ENCODE results near the gene MTMR10. TPM values are rescaled to one million over a fixed set of nuclear protein-coding genes. Genes with fewer than 3 reads are reported as not detected.
A peak's percentile ranks its signal among the peaks of the same experiment; 100 is the strongest.

MTMR10 gene, protein sequence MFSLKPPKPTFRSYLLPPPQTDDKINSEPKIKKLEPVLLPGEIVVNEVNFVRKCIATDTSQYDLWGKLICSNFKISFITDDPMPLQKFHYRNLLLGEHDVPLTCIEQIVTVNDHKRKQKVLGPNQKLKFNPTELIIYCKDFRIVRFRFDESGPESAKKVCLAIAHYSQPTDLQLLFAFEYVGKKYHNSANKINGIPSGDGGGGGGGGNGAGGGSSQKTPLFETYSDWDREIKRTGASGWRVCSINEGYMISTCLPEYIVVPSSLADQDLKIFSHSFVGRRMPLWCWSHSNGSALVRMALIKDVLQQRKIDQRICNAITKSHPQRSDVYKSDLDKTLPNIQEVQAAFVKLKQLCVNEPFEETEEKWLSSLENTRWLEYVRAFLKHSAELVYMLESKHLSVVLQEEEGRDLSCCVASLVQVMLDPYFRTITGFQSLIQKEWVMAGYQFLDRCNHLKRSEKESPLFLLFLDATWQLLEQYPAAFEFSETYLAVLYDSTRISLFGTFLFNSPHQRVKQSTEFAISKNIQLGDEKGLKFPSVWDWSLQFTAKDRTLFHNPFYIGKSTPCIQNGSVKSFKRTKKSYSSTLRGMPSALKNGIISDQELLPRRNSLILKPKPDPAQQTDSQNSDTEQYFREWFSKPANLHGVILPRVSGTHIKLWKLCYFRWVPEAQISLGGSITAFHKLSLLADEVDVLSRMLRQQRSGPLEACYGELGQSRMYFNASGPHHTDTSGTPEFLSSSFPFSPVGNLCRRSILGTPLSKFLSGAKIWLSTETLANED
- 10 to 100 TPM; 14.5 to 22.3 TPM for total RNA-seq

DNA sequence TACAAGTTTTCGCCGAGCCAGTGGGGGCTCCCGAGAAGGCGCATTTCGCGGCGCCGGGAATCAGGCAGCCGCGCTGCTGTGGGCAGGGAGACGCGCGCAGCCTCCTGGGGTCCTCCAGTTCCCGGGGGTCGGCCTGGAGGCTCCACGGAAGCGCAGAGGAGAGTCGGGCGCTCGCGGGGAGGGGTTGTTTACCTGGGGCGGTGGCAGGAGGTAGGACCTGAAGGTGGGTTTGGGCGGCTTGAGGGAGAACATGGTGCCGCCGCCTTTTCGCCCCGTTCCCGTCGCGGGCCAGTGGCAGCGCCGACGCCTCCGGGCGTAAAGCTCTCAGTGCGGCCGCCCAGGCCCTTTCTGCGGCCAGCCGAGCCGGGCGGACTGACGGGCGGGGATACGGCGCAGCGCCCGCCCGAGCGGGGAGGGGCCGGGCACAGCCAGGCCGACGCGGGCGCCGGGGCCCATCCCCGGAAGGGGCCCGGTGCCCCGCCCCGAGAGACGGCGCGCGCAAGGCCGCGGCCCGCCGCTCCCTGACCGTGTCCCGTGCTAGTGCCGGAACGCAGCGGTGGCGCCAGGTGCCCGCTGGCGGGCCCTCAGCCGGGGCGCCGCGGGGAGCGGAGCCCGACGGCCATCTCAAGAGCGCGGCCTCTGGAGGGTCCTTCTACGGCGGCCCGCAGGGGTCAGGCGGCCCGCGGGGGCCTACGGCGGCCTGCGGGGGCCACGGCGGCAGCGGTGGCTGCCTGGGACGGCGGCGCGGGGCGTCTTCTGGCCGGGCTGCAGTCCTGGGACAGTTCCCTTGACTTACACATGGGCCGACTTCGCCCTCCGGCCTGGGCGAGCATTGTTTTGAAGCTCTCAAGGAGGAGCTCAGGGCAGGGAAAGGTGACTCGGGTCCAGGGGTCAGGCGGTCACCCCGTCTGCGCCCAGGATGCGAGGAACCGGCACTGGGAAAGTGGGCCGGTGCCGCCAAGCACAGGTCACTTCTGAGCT lies at the start of gene MTMR10:
Gene MTMR10, minus strand, starts transcription at position 374 of the 981 bp plus-strand sequence. Its CDS starts 122 bp downstream, at position 252.
- Histone ChIP-seq H3K9me3 (no peaks in the 10 kb centered on the region), H3K27ac (peak within 1 kb of the TSS; percentile 74 to 98 (median 96)), H3K27me3 (no peaks in the 10 kb centered on the region), H3K4me1 (peaks cover 30% of the 10 kb centered on the region), H3K36me3 (replicated peaks in 1 of 2; ENCODE audit: insufficient read depth in 1 of 2, low read depth in 2 of 2) (no peaks in the 10 kb centered on the region), H3K4me3 (peak within 1 kb of the TSS; percentile 80 to 93)
- 0 to 1% methylated on average over 11 to 108 of the region's 114 CpGs for WGBS, 2 donors
- TF ChIP-seq, protein P1, sequence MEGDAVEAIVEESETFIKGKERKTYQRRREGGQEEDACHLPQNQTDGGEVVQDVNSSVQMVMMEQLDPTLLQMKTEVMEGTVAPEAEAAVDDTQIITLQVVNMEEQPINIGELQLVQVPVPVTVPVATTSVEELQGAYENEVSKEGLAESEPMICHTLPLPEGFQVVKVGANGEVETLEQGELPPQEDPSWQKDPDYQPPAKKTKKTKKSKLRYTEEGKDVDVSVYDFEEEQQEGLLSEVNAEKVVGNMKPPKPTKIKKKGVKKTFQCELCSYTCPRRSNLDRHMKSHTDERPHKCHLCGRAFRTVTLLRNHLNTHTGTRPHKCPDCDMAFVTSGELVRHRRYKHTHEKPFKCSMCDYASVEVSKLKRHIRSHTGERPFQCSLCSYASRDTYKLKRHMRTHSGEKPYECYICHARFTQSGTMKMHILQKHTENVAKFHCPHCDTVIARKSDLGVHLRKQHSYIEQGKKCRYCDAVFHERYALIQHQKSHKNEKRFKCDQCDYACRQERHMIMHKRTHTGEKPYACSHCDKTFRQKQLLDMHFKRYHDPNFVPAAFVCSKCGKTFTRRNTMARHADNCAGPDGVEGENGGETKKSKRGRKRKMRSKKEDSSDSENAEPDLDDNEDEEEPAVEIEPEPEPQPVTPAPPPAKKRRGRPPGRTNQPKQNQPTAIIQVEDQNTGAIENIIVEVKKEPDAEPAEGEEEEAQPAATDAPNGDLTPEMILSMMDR (IDR thresholded peaks at IDR 0.05), result peak in 2 of 7 experiments; percentile 5 to 18
- peak; percentile 85 to 88 (median 86) for TF ChIP-seq POLR2A (IDR thresholded peaks at IDR 0.05)
- peak; percentile 74 to 81 (median 77) for DNase-seq
- intact Hi-C loops (cut with DNase I), result no loop called here
- peak; percentile 92 for ATAC-seq

DNA sequence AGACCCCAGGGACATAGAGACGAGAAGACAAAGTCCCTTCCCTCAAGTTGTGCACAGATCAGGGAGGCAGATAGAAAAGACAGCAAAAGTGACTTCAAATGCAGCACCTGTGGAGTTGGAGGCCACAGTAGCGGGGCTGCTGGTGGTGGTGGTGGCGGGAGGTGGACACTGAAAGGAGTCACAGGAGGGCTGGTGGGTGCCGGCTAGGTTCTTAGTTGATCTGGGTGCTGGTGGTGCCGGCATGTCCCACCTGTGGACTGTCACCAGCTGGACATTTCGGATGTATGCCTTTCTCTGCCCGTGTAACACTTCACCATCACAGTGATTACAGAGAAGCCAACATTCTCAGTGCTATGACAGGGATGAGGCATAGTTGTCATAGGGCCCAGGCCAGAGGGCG lies 49.2 kb upstream of the MTMR10 start:
- Histone ChIP-seq H3K27me3 (no peaks in the 10 kb centered on the region), H3K36me3 (replicated peaks in 1 of 2; ENCODE audit: insufficient read depth in 1 of 2, low read depth in 2 of 2) (no peaks in the 10 kb centered on the region), H3K9me3 (no peaks in the 10 kb centered on the region), H3K4me3 (no peak overlapping the region), H3K4me1 (no peaks in the 10 kb centered on the region), H3K27ac (no peak overlapping the region)
- no peak for TF ChIP-seq POLR2A (IDR thresholded peaks at IDR 0.05)
- TF ChIP-seq, protein P1 (IDR thresholded peaks at IDR 0.05), result no peak
- WGBS, 2 donors, result 78 to 85% methylated on average over 8 of the region's 8 CpGs
- intact Hi-C loops (cut with DNase I), result no loop called here
- ATAC-seq (no peak), DNase-seq (no peak)

DNA sequence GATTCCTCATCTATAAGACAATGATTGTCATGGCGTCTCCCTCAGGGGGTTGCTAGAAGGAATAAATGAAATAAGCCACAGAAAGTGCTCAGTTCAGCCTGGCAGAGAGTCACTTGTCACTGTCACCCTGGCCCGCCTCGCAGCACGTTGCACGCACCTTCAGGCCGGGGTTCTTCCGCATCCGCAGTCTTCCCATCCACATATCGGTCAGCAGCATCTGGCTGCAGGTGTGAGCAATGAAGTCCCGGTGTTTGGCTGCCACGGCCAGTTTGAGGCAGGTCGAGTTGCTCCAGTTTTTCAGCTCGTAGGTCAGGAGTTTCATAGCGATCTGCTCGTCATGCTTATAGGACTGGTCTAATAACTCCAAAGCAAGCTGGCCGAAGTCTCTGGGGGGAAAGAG lies 48.5 kb upstream of the MTMR10 start:
- DNase-seq (no peak), ATAC-seq (no peak)
- Histone ChIP-seq H3K36me3 (replicated peaks in 1 of 2; ENCODE audit: insufficient read depth in 1 of 2, low read depth in 2 of 2) (no peaks in the 10 kb centered on the region), H3K4me3 (no peak overlapping the region), H3K4me1 (no peaks in the 10 kb centered on the region), H3K27me3 (no peaks in the 10 kb centered on the region), H3K27ac (no peak overlapping the region), H3K9me3 (no peaks in the 10 kb centered on the region)
- intact Hi-C loops (cut with DNase I), result no loop called here
- 89 to 96% methylated on average over 10 to 16 of the region's 16 CpGs for WGBS, 2 donors
- TF ChIP-seq POLR2A (IDR thresholded peaks at IDR 0.05), result no peak
- TF ChIP-seq, protein P1 (IDR thresholded peaks at IDR 0.05), result no peak

DNA sequence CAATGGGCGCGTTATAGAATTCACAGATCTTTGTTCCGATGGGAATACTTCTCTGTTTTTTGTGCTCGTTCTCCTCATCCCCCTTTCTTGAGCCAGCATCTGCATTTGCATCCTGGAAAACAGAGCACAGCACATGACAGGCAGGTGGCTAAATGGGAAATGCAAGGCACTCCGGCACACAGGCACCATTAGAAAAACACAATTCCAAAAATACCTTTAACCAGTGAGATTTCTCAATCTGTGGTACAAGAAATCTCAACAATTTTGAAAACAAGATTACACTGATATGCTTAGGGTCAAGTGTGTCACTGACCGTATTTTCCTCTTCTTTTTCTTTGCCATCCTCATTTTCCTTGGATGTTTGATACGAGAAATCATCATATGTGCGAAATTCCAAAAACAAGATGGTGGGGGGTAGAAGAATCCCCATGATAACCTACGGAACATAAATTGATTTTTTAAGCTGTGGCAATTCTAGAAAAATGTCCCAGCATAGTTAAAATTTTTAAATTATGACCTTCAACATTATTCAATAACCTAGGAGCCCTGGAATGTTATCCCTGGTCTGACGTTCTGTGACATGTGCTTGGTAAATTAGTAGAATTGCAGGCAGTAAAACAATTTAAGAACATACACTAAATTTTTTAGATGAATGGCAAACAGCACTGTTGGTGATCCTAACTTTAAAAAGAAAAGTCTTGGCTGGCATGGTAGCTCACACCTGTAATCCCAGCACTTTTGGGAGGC lies 46.5 kb upstream of the MTMR10 start:
- Histone ChIP-seq H3K27ac (peak overlapping the region in 2 of 4 donors; percentile 4 to 39), H3K36me3 (replicated peaks in 1 of 2; ENCODE audit: insufficient read depth in 1 of 2, low read depth in 2 of 2) (no peaks in the 10 kb centered on the region), H3K4me3 (no peak overlapping the region), H3K9me3 (no peaks in the 10 kb centered on the region), H3K4me1 (no peaks in the 10 kb centered on the region), H3K27me3 (no peaks in the 10 kb centered on the region)
- peak; percentile 56 for ATAC-seq
- TF ChIP-seq POLR2A (IDR thresholded peaks at IDR 0.05), result no peak
- TF ChIP-seq, protein P1 (IDR thresholded peaks at IDR 0.05), result no peak
- no peak for DNase-seq
- WGBS, 2 donors, result 75 to 76% methylated on average over 10 of the region's 10 CpGs
- intact Hi-C loops (cut with DNase I), result no loop called here
